IMR-90 (cell line): Measurements from ENCODE around the gene MYOF. TPM values are rescaled to one million over a fixed set of nuclear protein-coding genes. Genes with fewer than 3 reads are reported as not detected.

Source experiments
- ATAC-seq: fragments of 200-7000 bp; cut with Tn5 transposase; 2 replicates; pipeline ENCODE4 v1.9.1; 2020; ENCODE audit warnings: low read depth, mild to moderate bottlenecking, moderate library complexity
- BruUV-seq: library from RNA; stranded (reverse); fragments of 400-500 nt; replicated peaks from 2 replicates; lab custom pipeline; 2021; lab: Mats Ljungman, UMichigan
- CTCF ChIA-PET: fragments of 300-600 bp; formaldehyde crosslinking; extraction: SDS; loops from one replicate; lab custom pipeline; 2021; ENCODE audit warnings: antibody characterized with exemption; lab: Yijun Ruan, JAX
- POLR2A ChIA-PET: fragments of 300-600 bp; sonication (Branson Sonifier 250); formaldehyde crosslinking; loops from one replicate; lab custom pipeline; 2022; ENCODE audit warnings: antibody characterized with exemption; ENCODE audit not compliant: unreplicated experiment; lab: Charles Lee
- DNase-seq: peaks from one replicate; pipeline ENCODE4 v3.0.0; 2013
- H2AFZ ChIP-seq: replicated peaks from 2 replicates; pipeline ENCODE3; 2013; ENCODE audit warnings: low read length, mild to moderate bottlenecking; ENCODE audit not compliant: poor library complexity
- H2AK5ac ChIP-seq: 2 replicates; pipeline ENCODE4 v1.6.1; 2013; ENCODE audit warnings: low read depth, low read length, inconsistent platforms
- H2AK9ac ChIP-seq: replicated peaks from 2 replicates; pipeline ENCODE3; 2013; ENCODE audit warnings: mild to moderate bottlenecking, low read depth, low read length, moderate library complexity; ENCODE audit not compliant: poor library complexity
- H2BK120ac ChIP-seq: 2 replicates; pipeline ENCODE4 v1.6.1; 2013; ENCODE audit warnings: low read depth, low read length, inconsistent platforms
- H2BK15ac ChIP-seq: 3 replicates; pipeline ENCODE4 v1.6.1; 2013; ENCODE audit warnings: low read depth, low read length, inconsistent platforms
- H2BK20ac ChIP-seq: 2 replicates; pipeline ENCODE4 v1.6.1; 2013; ENCODE audit warnings: low read depth, mild to moderate bottlenecking, inconsistent platforms, low read length, moderate library complexity
- H2BK5ac ChIP-seq: 2 replicates; pipeline ENCODE4 v1.6.1; 2013; ENCODE audit warnings: mild to moderate bottlenecking, low read depth, low read length, inconsistent platforms; ENCODE audit not compliant: poor library complexity, severe bottlenecking
- H3K14ac ChIP-seq: replicated peaks from 2 replicates; pipeline ENCODE4 v1.6.1; 2013; ENCODE audit warnings: low read depth, low read length, inconsistent platforms
- H3K18ac ChIP-seq: 2 replicates; pipeline ENCODE4 v1.6.1; 2013; ENCODE audit warnings: low read depth, low read length, control low read depth
- H3K23ac ChIP-seq: 2 replicates; pipeline ENCODE4 v1.6.1; 2013; ENCODE audit warnings: low read depth, low read length, inconsistent platforms
- H3K27ac ChIP-seq: 2 replicates; pipeline ENCODE4 v1.5.1; 2013; ENCODE audit warnings: mild to moderate bottlenecking, control low read depth, low read length; ENCODE audit not compliant: insufficient read depth
- H3K27me3 ChIP-seq: 2 replicates; pipeline ENCODE4 v1.6.1; 2013; ENCODE audit warnings: low read length; ENCODE audit not compliant: control insufficient read depth, insufficient read depth
- H3K36me3 ChIP-seq: 2 replicates; pipeline ENCODE4 v1.6.1; 2013; ENCODE audit warnings: low read length, mixed read lengths; ENCODE audit not compliant: control insufficient read depth, insufficient read depth
- H3K4ac ChIP-seq: 2 replicates; pipeline ENCODE4 v1.6.1; 2013; ENCODE audit warnings: low read depth, low read length, inconsistent platforms
- H3K4me1 ChIP-seq: 2 replicates; pipeline ENCODE4 v1.6.1; 2013; ENCODE audit warnings: low read length, mixed read lengths; ENCODE audit not compliant: control insufficient read depth, insufficient read depth
- H3K4me2 ChIP-seq: 2 replicates; pipeline ENCODE4 v1.6.1; 2013; ENCODE audit warnings: low read depth, mild to moderate bottlenecking, control low read depth, low read length, moderate library complexity
- H3K4me3 ChIP-seq: 2 replicates; pipeline ENCODE4 v1.5.1; 2013; ENCODE audit warnings: low read depth, mild to moderate bottlenecking, control low read depth, low read length, moderate library complexity; ENCODE audit not compliant: insufficient read depth
- H3K56ac ChIP-seq: 2 replicates; pipeline ENCODE4 v1.6.1; 2013; ENCODE audit warnings: low read length, inconsistent platforms; ENCODE audit not compliant: insufficient read depth; ENCODE audit errors: extremely low read depth
- H3K79me1 ChIP-seq, 2 experiments: 2 replicates each; pipeline ENCODE4 v1.6.1; 2013; ENCODE audit warnings: low read length in 2 of 2, inconsistent platforms in 1 of 2, low read depth in 1 of 2
- H3K9ac ChIP-seq: 2 replicates; pipeline ENCODE4 v1.6.1; 2013; ENCODE audit warnings: low read depth, low read length, control low read depth
- H3K9me1 ChIP-seq: 2 replicates; pipeline ENCODE4 v1.6.1; 2013; ENCODE audit warnings: low read length, inconsistent platforms; ENCODE audit not compliant: insufficient read depth
- H3K9me3 ChIP-seq: 2 replicates; pipeline ENCODE4 v1.6.1; 2013; ENCODE audit warnings: low read length; ENCODE audit not compliant: control insufficient read depth, insufficient read depth
- H4K20me1 ChIP-seq: 2 replicates; pipeline ENCODE4 v1.6.1; 2013; ENCODE audit warnings: low read length, inconsistent platforms; ENCODE audit not compliant: insufficient read depth
- H4K5ac ChIP-seq: 2 replicates; pipeline ENCODE4 v1.6.1; 2013; ENCODE audit warnings: mild to moderate bottlenecking, low read depth, low read length, control low read depth
- H4K8ac ChIP-seq, 2 experiments: 2 replicates each; pipeline ENCODE4 v1.6.1; 2013; ENCODE audit warnings: low read depth in 2 of 2, low read length in 2 of 2, control low read depth in 1 of 2, inconsistent platforms in 1 of 2
- H4K91ac ChIP-seq: 2 replicates; pipeline ENCODE4 v1.6.1; 2013; ENCODE audit warnings: low read depth, low read length, inconsistent platforms; ENCODE audit not compliant: insufficient read depth
- BHLHE40 ChIP-seq: fragments of 150-350 bp; IDR thresholded peaks from 2 replicates; pipeline ENCODE4 v1.6.1; 2016; ENCODE audit warnings: mild to moderate bottlenecking, low read depth, low read length
- CEBPB ChIP-seq: IDR thresholded peaks from 2 replicates; pipeline ENCODE4 v1.6.1; 2012; ENCODE audit warnings: low read depth, low read length, improper control_type of control experiment
- MAFK ChIP-seq: IDR thresholded peaks from 2 replicates; pipeline ENCODE4 v1.6.1; 2012; ENCODE audit warnings: low read depth, low read length, improper control_type of control experiment
- POLR2A ChIP-seq: IDR thresholded peaks from 2 replicates; pipeline ENCODE4 v1.6.1; 2012; ENCODE audit warnings: mild to moderate bottlenecking, low read depth, low read length
- RCOR1 ChIP-seq: IDR thresholded peaks from 2 replicates; pipeline ENCODE4 v1.6.1; 2012; ENCODE audit warnings: mild to moderate bottlenecking, low read length, improper control_type of control experiment; ENCODE audit not compliant: insufficient replicate concordance
- WGBS, 2 experiments: methylation state at CpG; one replicate each; pipeline versions ENCODE4 v1.1.5 to v1.1.7; 2013; ENCODE audit warnings: missing lambda C conversion rate in 2 of 2; ENCODE audit not compliant: insufficient read length in 1 of 2; ENCODE audit errors: extremely low coverage in 2 of 2; 5-methylcytosine and 5-hydroxymethylcytosine counted together
- dilution Hi-C: fragments of 300-500 bp; cut with HindIII; formaldehyde crosslinking; loops from one replicate; pipeline ENCODE4 v1.14.3; 2018; ENCODE audit warnings: low sequenced_read_pairs; ENCODE audit not compliant: unreplicated experiment
- in situ Hi-C: fragments of 300-500 bp; cut with MboI; formaldehyde crosslinking; loops from 3 replicates; pipeline ENCODE4 v1.14.3; 2019; ENCODE audit warnings: low sequenced_read_pairs, inconsistent platforms, mixed read lengths
- intact Hi-C: fragments of 100-400 bp; cut with micrococcal nuclease; formaldehyde crosslinking; loops from 2 replicates; pipeline ENCODE4 v1.10.0; 2022
- polyA plus RNA-seq, 3 experiments: library from polyadenylated mRNA; depleted of rRNA; stranded (reverse); fragments of >200 nt; gene quantifications; 2 replicates each; pipeline ENCODE4 v1.2.3, GENCODE V29; 2012; ENCODE audit warnings: low replicate concordance in 1 of 3
- total RNA-seq: library from RNA; depleted of rRNA; stranded (reverse); fragments of >200 nt; gene quantifications from 2 replicates; pipeline ENCODE4 v1.2.3, GENCODE V29; 2012
- TF ChIP-seq, protein P1 (sequence below): fragments of 150-350 bp; IDR thresholded peaks from 2 replicates; pipeline ENCODE4 v1.6.1; 2017; ENCODE audit warnings: mild to moderate bottlenecking, antibody characterized with exemption, low read length, low read depth

MYOF gene
- total and polyA plus RNA-seq, 2 of the 4 experiments (the other 2 are of a cell fraction) = 221 to 281 TPM

DNA sequence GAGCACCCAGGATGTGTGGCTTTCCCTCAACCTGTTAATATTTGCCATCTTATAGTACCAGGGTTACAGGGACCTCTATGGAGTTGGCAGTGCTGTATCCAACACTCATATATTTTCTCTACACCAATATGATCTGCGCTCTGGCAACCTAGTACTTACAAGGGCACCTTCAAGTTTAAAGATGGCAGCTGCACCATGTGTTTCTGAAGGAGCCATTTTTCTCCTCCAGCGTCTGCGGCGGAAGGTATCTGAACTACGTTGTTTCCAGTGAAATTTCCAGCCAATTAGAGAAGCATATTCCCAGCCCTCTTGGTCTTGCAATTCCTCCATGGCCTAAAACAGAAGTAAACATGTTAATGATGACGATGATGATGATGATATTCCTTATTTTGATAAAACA is 125.6 kb downstream of the MYOF start:
- BruUV-seq = no TSS peak
- intact Hi-C loops = no loop called here
- CTCF ChIA-PET = interaction anchor here (0.6 to 2.1 kb wide), 4 partner anchors 20 to 575 kb away, joined by 3 to 10 read pairs (median 6); partner anchors contain the start of gene MYOF
- Histone ChIP-seq H3K56ac (no peak overlapping the region), H3K9ac (no peak overlapping the region), H3K27me3 (no peaks in the 10 kb centered on the region), H2AK5ac (no peak overlapping the region), H3K9me1 (no peaks in the 10 kb centered on the region), H4K91ac (no peak overlapping the region), H3K4me1 (0 out of 2 replicates have a peak, but pooled peaks cover 1% of the 10 kb centered on the region), H4K8ac (no peak overlapping the region), H3K23ac (0 out of 2 replicates have a peak overlapping the region, but pooled peaks have one; percentile 5), H4K5ac (no peak overlapping the region), H3K9me3 (no peaks in the 10 kb centered on the region), H3K36me3 (peaks cover 58% of the 10 kb centered on the region), H2BK120ac (no peak overlapping the region), H3K4me2 (no peak overlapping the region), H2BK20ac (no peak overlapping the region), H2BK15ac (no peak overlapping the region), H4K20me1 (no peaks in the 10 kb centered on the region), H3K18ac (no peak overlapping the region), H3K4me3 (no peak overlapping the region), H2BK5ac (no peak overlapping the region), H2AFZ (no peak overlapping the region), H3K4ac (no peak overlapping the region), H3K14ac (no peak overlapping the region), H3K27ac (no peak overlapping the region), H3K79me1 (peaks cover 16 to 46% of the 10 kb centered on the region in 2 experiments), H2AK9ac (no peak overlapping the region)
- no peak for TF ChIP-seq RCOR1
- TF ChIP-seq BHLHE40 = no peak
- TF ChIP-seq, protein P1, sequence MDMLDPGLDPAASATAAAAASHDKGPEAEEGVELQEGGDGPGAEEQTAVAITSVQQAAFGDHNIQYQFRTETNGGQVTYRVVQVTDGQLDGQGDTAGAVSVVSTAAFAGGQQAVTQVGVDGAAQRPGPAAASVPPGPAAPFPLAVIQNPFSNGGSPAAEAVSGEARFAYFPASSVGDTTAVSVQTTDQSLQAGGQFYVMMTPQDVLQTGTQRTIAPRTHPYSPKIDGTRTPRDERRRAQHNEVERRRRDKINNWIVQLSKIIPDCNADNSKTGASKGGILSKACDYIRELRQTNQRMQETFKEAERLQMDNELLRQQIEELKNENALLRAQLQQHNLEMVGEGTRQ = no peak
- TF ChIP-seq MAFK = no peak
- no peak for TF ChIP-seq CEBPB
- TF ChIP-seq POLR2A = no peak
- no peak for ATAC-seq
- in situ Hi-C loops = loop anchor here (25.0 kb wide), 1 partner anchor 331 kb away; no protein-coding TSS in a partner anchor
- WGBS, 2 experiments = 96% methylated on average over 5 of the region's 6 CpGs; no CpG with 5 or more reads in 1 of the 2 experiments
- dilution Hi-C loops = no loop called here
- no peak for DNase-seq
- POLR2A ChIA-PET = no interaction called here
